Prostate gland (tissue), 2 donors: ENCODE data around the gene PPP2R2B. TPM values are rescaled to one million over a fixed set of nuclear protein-coding genes. Genes with fewer than 3 reads are reported as not detected.

ENCODE experiments used
- DNase-seq: peaks from one replicate; pipeline ENCODE4 v3.0.0-alpha.2; 2019; ENCODE audit warnings: low spot score
- H3K27ac ChIP-seq, 2 donors: fragments of 200-600 bp; sonication (generic); 2 replicates each; pipeline ENCODE4 v1.5.1; 2017 to 2019
- H3K27me3 ChIP-seq: fragments of 200-600 bp; sonication (generic); replicated peaks from 2 replicates; pipeline ENCODE4 v1.5.1; 2019; ENCODE audit not compliant: insufficient read depth
- H3K36me3 ChIP-seq, 2 donors: fragments of 200-600 bp; sonication (generic); 1 replicate in 1 of 2; 2 replicates in 1 of 2; pipeline versions ENCODE4 v1.5.1 to v1.8.1; 2017 to 2019
- H3K4me1 ChIP-seq: fragments of 200-600 bp; sonication (generic); replicated peaks from 2 replicates; pipeline ENCODE4 v1.5.1; 2019
- H3K4me3 ChIP-seq, 2 donors: fragments of 200-600 bp; sonication (generic); 2 replicates each; pipeline ENCODE4 v1.5.1; 2017 to 2019
- H3K9me3 ChIP-seq: fragments of 200-600 bp; sonication (generic); 2 replicates; pipeline ENCODE4 v1.5.1; 2017
- POLR2A ChIP-seq: fragments of 450-650 bp; IDR thresholded peaks from one replicate; pipeline ENCODE4 v1.6.1; 2016; ENCODE audit warnings: antibody characterized with exemption, mild to moderate bottlenecking
- POLR2AphosphoS5 ChIP-seq: sonication (generic); formaldehyde crosslinking; IDR thresholded peaks from one replicate; pipeline ENCODE4 v1.6.1; 2017; ENCODE audit warnings: antibody characterized with exemption
- WGBS: methylation state at CpG from one replicate; pipeline ENCODE4 v1.1.5; 2018; 5-methylcytosine and 5-hydroxymethylcytosine counted together
- intact Hi-C: fragments of 100-400 bp; cut with DNase I; formaldehyde crosslinking; loops from one replicate; pipeline ENCODE4 v1.14.2; 2022
- total RNA-seq, 2 donors: library from RNA; depleted of rRNA; stranded (reverse); fragments of >200 nt; gene quantifications; one replicate each; pipeline ENCODE4 v1.1.0, GENCODE V29; 2016
- TF ChIP-seq, protein P1 (sequence below), 4 experiments: fragments of 200-600 bp in 2 of 4; fragments of 450-650 bp in 2 of 4; sonication (generic) in 2 of 4; IDR thresholded peaks; 1 replicate in 3 of 4; 2 replicates in 1 of 4; pipeline ENCODE4 v1.5.1; 2016 to 2019; ENCODE audit warnings: antibody characterized with exemption in 4 of 4, mild to moderate bottlenecking in 2 of 4, moderate library complexity in 2 of 4

PPP2R2B gene
- total RNA-seq, 2 donors from 2014 or later, result 0.68 to 2.6 TPM

DNA sequence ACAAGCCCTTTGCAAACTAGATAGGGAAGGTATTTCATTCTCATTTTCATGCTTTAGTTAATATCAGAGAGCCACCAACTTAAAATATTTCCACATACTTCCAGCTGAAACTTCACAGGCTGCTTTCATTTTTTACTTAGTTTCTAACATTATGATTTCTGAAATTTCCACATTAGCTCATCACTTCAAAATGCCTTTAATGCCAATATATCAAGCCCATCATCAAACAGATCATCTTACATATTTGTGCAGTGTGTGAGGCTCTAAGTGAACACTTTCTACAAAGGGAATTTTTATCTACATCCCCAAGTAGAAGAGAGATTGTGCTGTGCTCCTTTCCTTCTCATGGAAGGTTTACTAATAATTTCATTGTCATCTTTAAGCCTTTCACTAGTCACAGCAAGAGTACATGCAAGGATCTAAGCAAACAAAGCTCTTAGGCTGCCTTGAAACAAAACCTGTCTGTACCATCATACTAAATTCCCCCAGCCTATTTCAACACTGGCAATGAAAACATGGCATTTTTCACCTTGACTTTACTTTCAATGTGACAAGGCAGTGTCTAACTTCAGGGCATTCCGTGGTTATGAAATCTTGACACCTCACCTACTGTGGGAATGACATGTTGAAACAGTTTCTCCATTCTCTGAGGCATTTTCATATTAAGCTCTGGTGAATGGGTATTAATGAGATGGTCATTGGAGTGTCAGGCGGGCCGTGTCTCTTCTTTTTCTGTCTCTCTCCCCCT is 45.4 kb downstream of the PPP2R2B start:
- no peak for DNase-seq
- no peak overlapping the region for H3K27ac ChIP-seq
- no peaks in the 10 kb centered on the region for H3K9me3 ChIP-seq
- no peak for TF ChIP-seq POLR2AphosphoS5
- no peak for TF ChIP-seq POLR2A
- TF ChIP-seq, protein P1, sequence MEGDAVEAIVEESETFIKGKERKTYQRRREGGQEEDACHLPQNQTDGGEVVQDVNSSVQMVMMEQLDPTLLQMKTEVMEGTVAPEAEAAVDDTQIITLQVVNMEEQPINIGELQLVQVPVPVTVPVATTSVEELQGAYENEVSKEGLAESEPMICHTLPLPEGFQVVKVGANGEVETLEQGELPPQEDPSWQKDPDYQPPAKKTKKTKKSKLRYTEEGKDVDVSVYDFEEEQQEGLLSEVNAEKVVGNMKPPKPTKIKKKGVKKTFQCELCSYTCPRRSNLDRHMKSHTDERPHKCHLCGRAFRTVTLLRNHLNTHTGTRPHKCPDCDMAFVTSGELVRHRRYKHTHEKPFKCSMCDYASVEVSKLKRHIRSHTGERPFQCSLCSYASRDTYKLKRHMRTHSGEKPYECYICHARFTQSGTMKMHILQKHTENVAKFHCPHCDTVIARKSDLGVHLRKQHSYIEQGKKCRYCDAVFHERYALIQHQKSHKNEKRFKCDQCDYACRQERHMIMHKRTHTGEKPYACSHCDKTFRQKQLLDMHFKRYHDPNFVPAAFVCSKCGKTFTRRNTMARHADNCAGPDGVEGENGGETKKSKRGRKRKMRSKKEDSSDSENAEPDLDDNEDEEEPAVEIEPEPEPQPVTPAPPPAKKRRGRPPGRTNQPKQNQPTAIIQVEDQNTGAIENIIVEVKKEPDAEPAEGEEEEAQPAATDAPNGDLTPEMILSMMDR (IDR thresholded peaks at IDR 0.05), result no peak
- intact Hi-C loops, result no loop called here
- no peaks in the 10 kb centered on the region for H3K36me3 ChIP-seq
- no peaks in the 10 kb centered on the region for H3K4me1 ChIP-seq
- 49% methylated on average over 3 of the region's 3 CpGs for WGBS
- H3K4me3 ChIP-seq, result no peak overlapping the region
- H3K27me3 ChIP-seq, result no peaks in the 10 kb centered on the region

GRCh38 chr5:146828385-146828784 is 50.2 kb downstream of the PPP2R2B start:
- intact Hi-C loops, result no loop called here
- no peaks in the 10 kb centered on the region for H3K36me3 ChIP-seq
- no peaks in the 10 kb centered on the region for H3K4me1 ChIP-seq
- no peaks in the 10 kb centered on the region for H3K27me3 ChIP-seq
- H3K27ac ChIP-seq, result no peak overlapping the region
- H3K9me3 ChIP-seq, result no peaks in the 10 kb centered on the region
- TF ChIP-seq POLR2AphosphoS5 (no peak), POLR2A (no peak)
- TF ChIP-seq, protein P1 (IDR thresholded peaks at IDR 0.05), result no peak
- no peak overlapping the region for H3K4me3 ChIP-seq
- no peak for DNase-seq

DNA sequence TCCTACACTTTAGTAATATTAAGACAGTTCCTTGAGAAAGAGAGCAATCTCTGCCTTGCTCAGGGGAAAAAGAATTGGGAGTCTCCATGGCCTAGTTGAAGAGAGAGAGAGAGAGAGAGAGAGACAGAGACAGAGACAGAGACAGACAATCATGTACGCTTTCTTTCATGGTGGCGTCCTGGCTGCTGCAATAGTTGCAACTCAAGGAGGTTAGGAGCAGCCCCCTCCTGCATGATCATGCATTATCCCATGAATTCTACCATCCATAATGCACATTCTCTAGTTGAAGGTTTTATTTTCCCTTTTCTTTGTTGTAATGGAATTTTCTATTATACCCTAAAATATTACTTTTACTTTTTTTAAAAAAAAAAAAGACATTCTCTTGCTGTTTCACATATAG is 50.7 kb downstream of the PPP2R2B start:
- Histone ChIP-seq H3K4me1 (no peaks in the 10 kb centered on the region), H3K27ac (no peak overlapping the region), H3K27me3 (no peaks in the 10 kb centered on the region), H3K4me3 (no peak overlapping the region), H3K9me3 (no peaks in the 10 kb centered on the region), H3K36me3 (no peaks in the 10 kb centered on the region)
- 41% methylated on average over 2 of the region's 2 CpGs for WGBS
- TF ChIP-seq, protein P1 (IDR thresholded peaks at IDR 0.05), result no peak
- TF ChIP-seq POLR2A (no peak), POLR2AphosphoS5 (no peak)
- no peak for DNase-seq
- intact Hi-C loops, result no loop called here

DNA sequence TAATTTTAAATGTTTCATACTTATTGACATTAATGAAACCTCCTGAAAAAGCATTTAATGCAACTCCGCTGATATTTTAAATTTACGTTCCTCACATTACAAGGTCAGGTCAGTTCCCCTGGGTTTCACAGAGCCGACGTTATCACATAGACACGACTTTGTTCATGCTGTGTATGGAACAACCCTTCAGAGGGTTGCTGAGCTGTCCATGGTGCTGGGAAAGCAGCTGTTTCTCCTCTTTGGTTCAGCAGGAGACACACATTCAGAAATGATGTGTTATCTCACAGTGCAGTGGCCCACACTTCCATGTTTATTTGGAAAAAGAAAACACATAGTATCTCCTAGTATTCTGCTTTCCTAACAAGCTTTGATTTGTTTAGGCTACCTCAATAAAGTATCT is 53.5 kb downstream of the PPP2R2B start:
- no peaks in the 10 kb centered on the region for H3K36me3 ChIP-seq
- no peaks in the 10 kb centered on the region for H3K27me3 ChIP-seq
- no peaks in the 10 kb centered on the region for H3K9me3 ChIP-seq
- TF ChIP-seq POLR2A (no peak), POLR2AphosphoS5 (no peak)
- TF ChIP-seq, protein P1 (IDR thresholded peaks at IDR 0.05), result no peak
- no peak overlapping the region for H3K4me3 ChIP-seq
- DNase-seq, result no peak
- no peaks in the 10 kb centered on the region for H3K4me1 ChIP-seq
- WGBS, result 14% methylated on average over 5 of the region's 5 CpGs
- no peak overlapping the region for H3K27ac ChIP-seq
- intact Hi-C loops, result no loop called here

DNA sequence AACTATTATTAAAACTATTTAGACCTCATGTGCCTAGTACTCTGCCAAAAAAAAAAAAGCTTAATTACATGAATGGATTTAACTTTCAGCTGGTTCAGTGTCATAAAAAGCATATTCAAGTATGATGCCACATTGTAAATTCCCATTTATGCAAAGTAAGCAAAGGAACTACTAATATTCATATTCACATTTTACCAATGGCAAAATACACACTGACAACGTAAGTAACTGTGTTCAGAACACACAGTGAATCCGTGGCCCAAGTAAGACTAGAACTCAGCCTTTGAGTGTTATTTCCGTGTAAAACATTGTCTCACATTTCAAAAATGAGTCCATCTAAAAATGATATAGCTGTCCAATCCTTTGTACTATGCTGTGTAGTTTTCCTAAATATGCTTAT is 56.8 kb downstream of the PPP2R2B start:
- TF ChIP-seq, protein P1 (IDR thresholded peaks at IDR 0.05), result no peak
- TF ChIP-seq POLR2AphosphoS5 (no peak), POLR2A (no peak)
- no peaks in the 10 kb centered on the region for H3K9me3 ChIP-seq
- no peaks in the 10 kb centered on the region for H3K4me1 ChIP-seq
- intact Hi-C loops, result no loop called here
- DNase-seq, result no peak
- 82% methylated on average over 3 of the region's 3 CpGs for WGBS
- no peak overlapping the region for H3K27ac ChIP-seq
- H3K27me3 ChIP-seq, result no peaks in the 10 kb centered on the region
- no peaks in the 10 kb centered on the region for H3K36me3 ChIP-seq
- H3K4me3 ChIP-seq, result no peak overlapping the region
